K562 (cell line): Measurements from ENCODE around the gene ZNF23. TPM values are rescaled to one million over a fixed set of nuclear protein-coding genes. Genes with fewer than 3 reads are reported as not detected.

Source experiments
- CBFA2T2 ChIP-seq: fragments of 450-650 bp; conservative IDR thresholded peaks from 2 replicates; pipeline ENCODE4 v1.6.1; 2017; ENCODE audit warnings: mild to moderate bottlenecking
- CBX5 ChIP-seq: IDR thresholded peaks from 2 replicates; pipeline ENCODE4 v1.6.1; 2014; ENCODE audit warnings: low read depth, borderline replicate concordance
- EWSR1 ChIP-seq: fragments of 450-650 bp; IDR thresholded peaks from 2 replicates; pipeline ENCODE4 v1.6.1; 2018; ENCODE audit warnings: borderline replicate concordance, mild to moderate bottlenecking, low read depth, moderate library complexity; ENCODE audit not compliant: partially characterized antibody
- MCM5 ChIP-seq: fragments of 450-650 bp; IDR thresholded peaks from 2 replicates; pipeline ENCODE4 v1.6.1; 2016; ENCODE audit warnings: low read depth
- SAFB ChIP-seq: fragments of 200-400 bp; formaldehyde crosslinking; IDR thresholded peaks from 2 replicates; pipeline ENCODE4 v1.6.1; 2017; ENCODE audit warnings: low read depth, low read length, borderline replicate concordance
- SIN3A ChIP-seq, 2 experiments: fragments of 150-350 bp in 1 of 2; IDR thresholded peaks; 2 replicates each; pipeline ENCODE4 v1.6.1; 2011 to 2016; ENCODE audit warnings: borderline replicate concordance in 2 of 2, low read depth in 2 of 2, low read length in 2 of 2, mild to moderate bottlenecking in 2 of 2, moderate library complexity in 2 of 2; ENCODE audit not compliant: control insufficient read depth in 1 of 2
- U2AF1 ChIP-seq: fragments of 200-400 bp; formaldehyde crosslinking; optimal IDR thresholded peaks from 2 replicates; pipeline ENCODE3; 2017; ENCODE audit warnings: mild to moderate bottlenecking, low read depth, low read length, moderate library complexity
- YY1 ChIP-seq, 3 experiments: IDR thresholded peaks; 2 replicates each; pipeline ENCODE4 v1.6.1; 2011; ENCODE audit warnings: low read length in 2 of 3, mild to moderate bottlenecking in 2 of 3, moderate library complexity in 2 of 3, borderline replicate concordance in 1 of 3, control low read depth in 1 of 3, low read depth in 1 of 3; ENCODE audit not compliant: insufficient read depth in 3 of 3, insufficient replicate concordance in 2 of 3, control insufficient read depth in 1 of 3, insufficient read length in 1 of 3; ENCODE audit errors: extremely low read depth in 1 of 3
- ZBTB2 ChIP-seq: fragments of 450-650 bp; IDR thresholded peaks from 2 replicates; pipeline ENCODE4 v1.6.1; 2016; ENCODE audit warnings: antibody characterized with exemption
- ZBTB40 ChIP-seq, 2 experiments: fragments of 450-650 bp in 1 of 2; sonication (generic) in 1 of 2; formaldehyde crosslinking in 1 of 2; IDR thresholded peaks; 2 replicates each; pipeline versions ENCODE4 v1.7.1 to v1.9.0; 2016 to 2022; ENCODE audit warnings: inconsistent platforms in 1 of 2, mild to moderate bottlenecking in 1 of 2, missing genetic modification reagents in 1 of 2
- ZBTB7A ChIP-seq: IDR thresholded peaks from 2 replicates; pipeline ENCODE4 v1.6.1; 2011; ENCODE audit warnings: low read depth, mild to moderate bottlenecking, low read length, moderate library complexity, borderline replicate concordance; ENCODE audit not compliant: control insufficient read depth
- ZKSCAN3 ChIP-seq: fragments of 250-450 bp; sonication (Bioruptor Pico); IDR thresholded peaks from 2 replicates; pipeline ENCODE4 v1.4.0; 2020
- ZNF507 ChIP-seq: conservative IDR thresholded peaks from 2 replicates; pipeline ENCODE4 v1.6.1; 2017; ENCODE audit warnings: missing genetic modification characterization, missing compliant biosample characterization
- polyA plus RNA-seq, 8 experiments: library from polyadenylated mRNA; depleted of rRNA in 4 of 8; stranded (reverse) in 5 of 8; unstranded in 3 of 8; fragments of >200 nt; fragmentation: Nextera tagmentation in 2 of 8; fragmentation: Illumina TruSeq in 1 of 8; extraction: Ambion mirVana in 2 of 8; extraction: Trizol in 1 of 8; gene quantifications; 2 replicates each; pipeline versions ENCODE4 v1.2.1 to v1.2.3, GENCODE V29; 2011 to 2014; ENCODE audit warnings: inconsistent platforms in 1 of 8, missing spikeins in 1 of 8
- total RNA-seq, 7 experiments: library from RNA; depleted of rRNA in 6 of 7; stranded (reverse); fragments of >200 nt in 6 of 7; fragmentation: Illumina TruSeq in 2 of 7; extraction: Trizol in 2 of 7; gene quantifications; 2 replicates each; pipeline versions ENCODE4 v1.2.1 to v1.2.3, GENCODE V29; 2011 to 2021; ENCODE audit warnings: low replicate concordance in 1 of 7
- TF ChIP-seq, protein P1 (sequence below): fragments of 450-650 bp; IDR thresholded peaks from 2 replicates; pipeline ENCODE4 v1.6.1; 2016; ENCODE audit warnings: mild to moderate bottlenecking

The ZNF23 gene
- total and polyA plus RNA-seq, 9 of the 15 experiments (the other 6 are each of a cell fraction or from before 2014, with no cell fraction given), result 4.7 to 13.4 (median 11.2) TPM

GRCh38 chr16:71467810-71468209 lies 5.8 kb upstream of the ZNF23 start (continued):
- peak; percentile 85 for TF ChIP-seq ZBTB40 (IDR thresholded peaks at IDR 0.05)
- TF ChIP-seq ZBTB40 (CRISPR knock-in tag; IDR thresholded peaks at IDR 0.05), result peak; percentile 65; the same call in 1 of the 2 replicates
- no peak for TF ChIP-seq CBFA2T2
- peak; percentile 98 to 99 for TF ChIP-seq SIN3A (IDR thresholded peaks at IDR 0.05; ENCODE audit: borderline replicate concordance in 2 of 2, control insufficient read depth in 1 of 2, low read depth in 2 of 2, low read length in 2 of 2)
- no peak for TF ChIP-seq U2AF1
- peak in 1 of 3 experiments; percentile 22 for TF ChIP-seq YY1 (IDR thresholded peaks at IDR 0.05; ENCODE audit: borderline replicate concordance in 1 of 3, control insufficient read depth in 1 of 3, extremely low read depth in 1 of 3, insufficient read depth in 3 of 3, insufficient read length in 1 of 3, insufficient replicate concordance in 2 of 3, low read depth in 1 of 3, low read length in 2 of 3)
- TF ChIP-seq, protein P1, sequence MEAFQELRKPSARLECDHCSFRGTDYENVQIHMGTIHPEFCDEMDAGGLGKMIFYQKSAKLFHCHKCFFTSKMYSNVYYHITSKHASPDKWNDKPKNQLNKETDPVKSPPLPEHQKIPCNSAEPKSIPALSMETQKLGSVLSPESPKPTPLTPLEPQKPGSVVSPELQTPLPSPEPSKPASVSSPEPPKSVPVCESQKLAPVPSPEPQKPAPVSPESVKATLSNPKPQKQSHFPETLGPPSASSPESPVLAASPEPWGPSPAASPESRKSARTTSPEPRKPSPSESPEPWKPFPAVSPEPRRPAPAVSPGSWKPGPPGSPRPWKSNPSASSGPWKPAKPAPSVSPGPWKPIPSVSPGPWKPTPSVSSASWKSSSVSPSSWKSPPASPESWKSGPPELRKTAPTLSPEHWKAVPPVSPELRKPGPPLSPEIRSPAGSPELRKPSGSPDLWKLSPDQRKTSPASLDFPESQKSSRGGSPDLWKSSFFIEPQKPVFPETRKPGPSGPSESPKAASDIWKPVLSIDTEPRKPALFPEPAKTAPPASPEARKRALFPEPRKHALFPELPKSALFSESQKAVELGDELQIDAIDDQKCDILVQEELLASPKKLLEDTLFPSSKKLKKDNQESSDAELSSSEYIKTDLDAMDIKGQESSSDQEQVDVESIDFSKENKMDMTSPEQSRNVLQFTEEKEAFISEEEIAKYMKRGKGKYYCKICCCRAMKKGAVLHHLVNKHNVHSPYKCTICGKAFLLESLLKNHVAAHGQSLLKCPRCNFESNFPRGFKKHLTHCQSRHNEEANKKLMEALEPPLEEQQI, result peak; percentile 88
- TF ChIP-seq MCM5, result no peak
- TF ChIP-seq ZKSCAN3 (CRISPR knock-in tag), result no peak
- TF ChIP-seq SAFB, result no peak
- TF ChIP-seq ZNF507, result no peak
- TF ChIP-seq CBX5, result no peak
- no peak for TF ChIP-seq ZBTB7A
- no peak for TF ChIP-seq EWSR1
- no peak for TF ChIP-seq ZBTB2
